GM15510 (cell line): ENCODE results near the gene CSNK1D.

Experiments
- POLR2A ChIP-seq: IDR thresholded peaks from 3 replicates; pipeline ENCODE4 v1.6.1; 2011; ENCODE audit warnings: borderline replicate concordance; ENCODE audit not compliant: insufficient read length; ENCODE audit errors: extremely low read depth

The CSNK1D gene

DNA sequence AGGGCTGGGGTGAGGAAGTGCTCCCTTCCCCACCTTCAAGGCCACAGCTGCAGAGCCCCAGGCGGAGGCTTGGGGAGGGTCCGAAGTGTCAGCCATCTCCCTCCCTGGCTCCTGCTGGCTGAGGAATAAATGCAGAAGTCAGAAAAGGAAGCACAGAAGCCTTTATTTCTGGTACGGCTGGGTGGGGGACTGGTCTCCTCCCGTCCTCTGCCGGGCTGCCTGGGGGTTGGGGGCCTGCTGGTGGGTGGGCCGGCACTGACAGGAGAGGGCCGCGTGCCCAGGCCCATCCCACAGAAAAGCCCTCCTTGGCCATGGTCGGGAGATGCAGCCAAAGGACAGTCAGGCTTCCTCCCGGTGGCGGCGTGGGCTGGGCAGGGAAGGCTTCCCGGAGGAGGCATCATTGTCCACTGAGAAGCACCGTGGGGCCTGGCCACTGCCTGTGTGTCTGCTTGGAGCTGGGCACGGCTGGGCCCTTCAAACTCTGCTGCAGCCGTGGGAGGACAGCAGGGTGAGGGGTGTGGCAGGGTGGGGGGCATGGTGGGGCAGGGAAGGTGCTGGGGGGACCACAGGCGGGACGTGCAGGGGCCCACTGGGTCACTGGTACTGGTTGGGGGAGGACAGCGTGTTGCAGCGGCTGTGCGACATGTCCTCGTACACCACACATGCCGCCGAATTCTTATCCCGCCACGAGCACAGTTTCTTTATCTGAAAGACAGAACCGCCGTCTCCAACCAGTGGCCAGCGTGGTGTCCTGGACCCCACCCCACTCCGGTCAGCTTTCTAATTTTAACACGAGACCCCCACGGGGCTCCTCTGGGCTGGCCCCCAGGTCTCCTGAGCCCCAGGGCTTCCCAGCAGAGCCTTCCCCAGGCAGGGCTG is 41.5 kb upstream of the CSNK1D start:
- no peak for TF ChIP-seq POLR2A

DNA sequence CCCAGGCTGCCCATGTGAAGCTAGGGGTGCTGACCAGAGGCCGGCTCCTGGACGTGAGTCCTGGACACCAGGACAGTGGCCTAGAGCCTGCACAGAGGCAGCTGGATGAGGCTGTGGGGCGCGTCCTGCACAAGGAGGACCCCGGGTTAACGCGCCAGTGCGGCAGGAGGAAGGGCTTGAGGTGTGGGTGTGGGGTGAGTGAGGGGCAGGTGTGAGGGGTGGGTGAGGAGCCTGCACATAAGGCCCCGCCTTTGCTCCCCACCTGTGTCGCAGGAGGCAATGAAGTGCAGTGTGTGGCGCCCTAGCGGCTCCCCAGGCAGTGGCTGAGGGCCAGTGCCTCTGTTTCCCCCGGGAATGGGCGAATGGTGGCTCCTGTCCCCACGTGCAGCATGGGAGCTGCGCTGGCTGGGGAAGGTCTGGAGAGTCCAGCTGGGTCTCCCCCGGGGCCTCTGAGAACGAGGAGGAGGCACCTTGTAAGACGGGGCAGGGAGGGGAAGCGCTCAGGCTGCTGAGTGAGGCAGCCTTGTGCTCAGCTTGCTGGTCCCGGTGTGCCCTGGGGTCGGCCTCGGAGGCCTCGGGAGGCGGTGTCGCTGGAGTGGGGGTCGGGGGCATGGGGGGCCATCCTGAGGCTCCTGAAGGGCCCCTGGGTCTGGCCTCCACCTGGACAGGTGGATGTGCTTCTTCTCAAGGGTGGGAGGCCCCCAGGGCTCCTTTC is 40.7 kb upstream of the CSNK1D start:
- TF ChIP-seq POLR2A, result no peak

DNA sequence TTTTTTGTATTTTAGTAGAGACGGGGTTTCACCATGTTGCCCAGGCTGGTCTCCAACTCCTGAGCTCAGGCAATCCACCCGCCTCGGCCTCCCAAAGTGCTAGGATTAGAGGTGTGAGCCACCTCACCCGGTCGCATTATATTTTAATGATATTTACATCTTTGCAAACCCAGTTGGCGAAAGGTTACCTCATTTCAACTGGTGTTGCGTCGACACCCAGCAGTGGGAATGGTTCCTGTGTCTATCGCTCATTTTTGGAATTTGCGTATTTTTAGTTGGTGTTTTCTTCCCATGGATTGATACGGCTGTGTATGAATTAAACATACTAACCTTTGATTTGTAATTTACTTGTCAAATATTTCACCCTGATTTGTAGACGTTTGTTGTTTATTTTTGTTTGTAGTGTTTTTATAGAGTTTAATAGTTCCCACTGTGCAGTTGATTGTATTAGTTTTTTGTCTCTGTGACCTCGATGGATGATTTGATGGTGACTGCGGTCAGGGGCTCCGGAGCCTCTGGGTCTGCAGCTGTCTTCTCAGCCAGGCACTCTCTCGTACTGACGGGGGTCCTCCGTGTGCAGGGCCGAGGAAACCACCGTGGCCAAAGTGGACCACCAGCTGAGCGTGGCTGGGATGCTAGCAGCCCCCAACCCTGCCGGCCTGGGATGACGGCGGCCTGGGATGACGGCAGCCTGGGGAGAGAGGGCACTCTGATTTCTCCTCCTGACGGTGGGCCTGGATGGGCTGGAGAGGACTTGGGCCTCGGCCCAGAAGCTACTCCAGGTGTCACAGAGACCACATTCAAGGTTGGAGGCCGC is 39.9 kb upstream of the CSNK1D start:
- no peak for TF ChIP-seq POLR2A

DNA sequence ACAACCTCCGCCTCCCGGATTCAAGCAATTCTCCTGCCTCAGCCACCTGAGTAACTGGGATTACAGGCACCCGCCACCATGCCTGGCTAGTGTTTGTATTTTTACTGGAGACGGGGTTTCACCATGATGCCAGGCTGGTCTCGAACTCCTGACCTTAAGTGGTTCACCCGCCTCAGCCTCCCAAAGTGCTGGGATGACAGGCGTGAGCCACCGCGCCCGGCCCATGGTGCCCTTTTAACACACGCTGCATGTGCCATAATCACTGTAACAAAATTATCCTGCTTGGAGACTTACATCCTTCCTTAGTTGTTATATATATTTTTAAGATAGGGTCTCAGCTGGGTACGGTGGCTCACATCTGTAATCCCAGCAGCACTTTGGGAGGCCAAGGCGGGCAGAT is 38.5 kb upstream of the CSNK1D start:
- no peak for TF ChIP-seq POLR2A

DNA sequence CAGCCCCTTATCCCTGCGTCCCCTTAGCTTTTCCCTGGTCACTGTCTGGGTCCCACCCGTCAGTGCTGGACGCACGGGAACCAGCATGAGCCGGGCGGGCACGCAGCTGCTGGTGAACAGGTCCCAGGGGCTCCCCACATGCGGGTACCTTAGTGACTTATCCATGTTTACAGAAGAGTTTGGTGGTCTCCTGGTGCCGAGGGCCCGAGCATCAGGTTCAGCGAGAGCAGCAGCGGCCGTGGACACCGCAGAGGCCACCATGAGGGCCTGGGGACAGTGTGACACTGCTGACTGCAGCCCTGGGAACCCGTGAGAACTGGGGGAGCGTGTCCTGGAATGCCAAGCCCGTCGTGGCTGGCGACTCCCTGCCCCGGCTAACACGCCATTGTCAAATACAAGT is 37.4 kb upstream of the CSNK1D start:
- no peak for TF ChIP-seq POLR2A

DNA sequence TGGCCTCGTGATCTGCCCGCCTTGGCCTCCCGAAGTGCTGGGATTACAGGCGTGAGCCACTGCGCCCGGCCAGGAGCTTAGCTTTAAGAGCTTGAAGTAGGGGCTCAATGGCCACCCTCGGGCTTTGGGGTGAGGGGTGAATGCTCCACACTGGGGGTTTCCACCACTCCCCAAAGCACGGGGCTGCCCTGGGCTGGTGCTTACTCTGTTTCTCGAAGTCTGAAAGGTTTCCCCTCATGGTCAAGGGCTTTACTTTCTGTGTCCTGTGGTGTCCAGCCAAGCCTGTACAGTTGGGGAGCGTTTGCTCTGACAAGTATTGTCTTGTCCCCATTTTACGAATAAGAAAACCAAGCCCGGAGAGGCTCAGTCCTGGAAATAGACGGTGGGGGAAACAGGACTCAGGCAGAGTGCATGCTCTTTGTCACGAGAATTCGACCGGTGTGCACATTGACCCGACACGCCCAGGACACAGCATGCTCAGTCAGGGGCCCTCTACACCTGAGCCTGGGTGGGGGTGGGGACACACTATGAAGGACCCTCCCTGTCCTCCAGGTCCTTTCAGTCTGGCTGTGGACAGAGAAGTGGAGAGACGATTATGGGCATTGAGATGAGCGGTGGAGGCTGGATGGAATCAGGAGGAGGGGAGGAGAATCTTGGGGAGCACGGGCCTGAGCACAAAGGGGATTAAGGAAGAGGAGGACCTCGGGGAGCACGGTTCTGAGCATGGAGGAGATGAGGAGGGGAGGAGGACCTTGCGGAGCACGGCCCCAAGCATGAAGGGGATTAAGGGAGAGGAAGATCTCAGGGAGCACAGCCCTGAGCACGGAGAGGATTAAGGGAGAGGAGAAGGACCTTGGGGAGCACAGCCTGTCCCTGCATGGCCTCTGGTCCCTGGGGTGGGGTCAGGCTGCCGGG is 36.4 kb upstream of the CSNK1D start:
- no peak for TF ChIP-seq POLR2A

DNA sequence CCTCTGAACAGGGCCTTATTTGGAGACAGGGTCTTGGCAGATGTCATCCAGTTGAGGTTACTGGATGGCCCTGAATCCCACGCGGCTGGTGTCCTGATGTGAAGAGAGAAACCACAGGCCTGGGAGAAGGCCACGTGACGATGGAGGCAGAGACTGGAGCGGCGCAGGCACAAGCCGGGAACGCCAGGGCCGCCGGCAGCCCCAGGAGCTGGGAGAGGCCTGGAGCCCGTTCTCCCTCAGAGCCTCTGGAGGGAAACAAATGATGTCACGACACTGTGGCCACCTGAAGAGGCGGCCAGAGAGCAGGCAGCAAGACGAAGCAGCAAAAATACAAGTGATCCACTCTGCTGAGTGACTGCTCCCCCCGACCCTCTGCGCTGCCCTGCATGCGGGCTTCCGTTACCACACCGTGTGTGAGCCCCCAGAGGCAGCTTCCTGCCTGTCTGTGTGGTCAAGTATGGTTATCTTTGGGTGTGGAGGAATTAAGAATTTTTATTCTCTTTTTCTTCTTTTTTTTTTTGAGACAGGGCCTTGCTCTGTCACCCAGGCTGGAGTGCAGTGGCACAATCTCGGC is 32.3 kb upstream of the CSNK1D start:
- TF ChIP-seq POLR2A, result no peak

DNA sequence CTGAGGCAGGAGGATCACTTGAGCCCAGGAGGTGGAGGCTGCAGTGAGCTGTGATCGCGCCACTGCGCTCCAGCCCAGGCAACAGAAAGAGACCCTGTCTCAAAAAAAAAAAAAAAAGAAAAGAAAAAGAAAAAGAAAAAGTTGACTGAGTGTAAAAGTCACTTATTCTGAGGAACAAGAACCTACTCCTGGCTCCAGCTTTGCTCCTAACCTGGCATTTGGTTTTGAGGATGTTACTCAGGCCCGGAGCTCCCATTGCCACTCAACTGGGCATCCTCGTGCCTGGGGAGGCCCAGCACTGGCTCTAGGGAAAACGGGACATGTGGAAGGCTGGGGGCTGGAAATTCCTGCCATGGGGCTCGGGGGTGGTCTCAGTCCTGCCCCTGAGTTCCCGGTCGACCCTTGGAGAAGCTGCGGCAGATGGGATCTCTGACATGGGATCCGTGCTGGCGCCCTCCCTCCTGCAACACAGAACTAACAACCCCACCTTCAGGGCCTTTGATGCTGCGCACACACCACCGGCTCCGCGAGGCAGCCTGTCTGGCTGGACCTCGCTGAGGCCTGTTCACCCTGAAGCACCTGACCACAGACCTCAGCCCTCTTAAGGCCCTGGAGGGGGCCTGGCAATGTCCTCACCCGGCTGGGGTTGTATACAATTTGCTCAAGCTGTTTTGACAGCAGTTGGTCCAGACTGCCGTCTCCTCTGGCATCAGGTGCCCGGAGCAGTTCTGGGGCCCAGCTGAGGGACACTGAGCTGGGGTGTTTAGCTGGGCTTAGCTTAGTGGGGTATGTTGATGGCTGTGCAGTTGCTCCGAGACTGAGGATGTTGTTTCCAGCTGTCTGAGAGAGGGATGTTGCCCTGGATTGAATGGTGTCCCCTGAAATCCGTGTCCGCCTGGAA is 31.6 kb upstream of the CSNK1D start:
- no peak for TF ChIP-seq POLR2A

DNA sequence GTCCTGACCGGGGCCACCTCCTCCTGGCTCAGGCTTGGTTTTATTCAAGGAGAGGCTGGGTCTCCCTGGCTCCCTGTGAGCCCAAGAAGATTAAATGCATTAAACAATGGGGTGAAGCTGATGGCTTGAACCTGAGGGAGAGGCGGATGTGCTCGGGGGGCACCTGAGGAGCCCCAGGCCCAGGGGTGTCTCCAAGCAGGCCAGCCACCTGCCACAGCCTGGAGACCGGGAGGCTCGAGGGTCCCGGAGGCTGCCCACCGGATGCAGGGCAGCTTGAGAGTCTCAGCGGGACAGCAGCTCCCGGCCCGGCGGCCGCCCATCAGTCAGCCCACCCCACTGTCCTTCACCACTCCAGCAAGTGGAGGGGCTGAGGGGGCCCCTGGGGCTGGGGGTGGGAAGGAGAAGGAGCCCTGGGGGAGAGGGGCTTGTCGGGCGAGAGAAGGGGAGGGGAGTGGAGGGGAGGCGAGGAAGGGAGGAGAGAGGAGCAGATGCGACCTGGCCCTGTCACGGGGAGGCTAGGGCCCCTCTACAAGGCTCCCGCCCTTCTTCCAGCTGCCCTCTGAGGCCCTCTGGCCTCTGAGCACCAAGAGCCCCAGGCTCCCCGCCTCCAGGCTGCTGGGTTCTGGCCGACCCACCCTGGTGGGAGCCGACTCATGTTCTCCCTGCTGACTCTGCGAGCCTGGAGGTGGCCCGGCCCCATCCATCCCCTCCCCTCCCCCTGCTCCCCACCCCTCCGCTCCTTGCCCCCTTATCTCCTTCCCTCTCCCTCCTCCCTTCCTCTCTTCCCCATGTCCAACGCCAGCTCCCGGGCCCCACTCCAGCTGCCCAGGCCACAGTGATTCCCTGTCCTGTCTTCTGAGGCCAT is 30.7 kb upstream of the CSNK1D start:
- TF ChIP-seq POLR2A, result no peak

DNA sequence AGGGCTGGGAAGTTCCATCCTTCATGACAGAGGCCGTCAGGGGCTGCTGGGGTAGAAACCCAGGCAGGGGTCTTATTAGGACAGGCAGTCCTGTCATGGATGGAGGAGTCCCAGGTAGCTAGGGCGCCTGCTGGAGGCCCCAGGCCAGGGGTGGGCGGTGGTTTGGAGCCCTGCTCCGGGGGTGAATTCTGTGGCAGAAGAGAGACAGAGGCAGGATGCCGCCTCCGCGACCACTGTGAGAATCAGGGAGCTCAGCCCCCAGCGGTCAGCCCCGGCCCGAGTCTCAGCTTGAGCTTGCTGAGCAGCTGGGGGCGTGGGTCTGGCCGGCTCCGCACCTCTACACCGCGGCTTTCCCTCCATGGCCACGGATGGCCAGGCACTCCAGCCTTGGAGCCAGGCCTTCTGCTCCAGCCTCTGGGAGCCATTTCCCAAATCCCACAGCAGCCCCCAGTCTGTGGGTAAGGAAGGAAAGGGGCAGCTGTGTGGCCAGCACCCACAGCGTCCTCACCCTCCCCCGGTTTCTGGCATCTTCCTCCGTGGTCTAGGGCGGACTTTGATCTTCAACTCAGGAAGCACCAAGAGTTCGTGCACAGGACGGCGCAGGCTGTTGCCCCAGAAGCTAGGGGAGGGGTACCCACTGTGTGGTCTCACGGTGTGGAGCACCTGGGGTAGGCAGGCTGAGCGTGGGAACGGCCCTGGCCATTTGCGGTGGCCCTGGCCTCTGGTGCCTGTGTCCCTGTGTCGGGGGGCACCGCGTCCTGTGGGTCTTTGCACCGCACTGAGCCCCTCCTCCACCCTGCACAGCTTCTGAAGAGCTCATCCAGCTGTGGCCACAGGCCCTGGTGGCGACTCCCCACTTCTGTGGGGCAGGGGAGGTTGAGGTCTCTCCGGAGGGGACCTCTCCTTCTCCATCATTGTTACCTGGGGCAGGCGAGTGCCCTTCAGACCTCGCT is 29.8 kb upstream of the CSNK1D start:
- TF ChIP-seq POLR2A, result no peak

DNA sequence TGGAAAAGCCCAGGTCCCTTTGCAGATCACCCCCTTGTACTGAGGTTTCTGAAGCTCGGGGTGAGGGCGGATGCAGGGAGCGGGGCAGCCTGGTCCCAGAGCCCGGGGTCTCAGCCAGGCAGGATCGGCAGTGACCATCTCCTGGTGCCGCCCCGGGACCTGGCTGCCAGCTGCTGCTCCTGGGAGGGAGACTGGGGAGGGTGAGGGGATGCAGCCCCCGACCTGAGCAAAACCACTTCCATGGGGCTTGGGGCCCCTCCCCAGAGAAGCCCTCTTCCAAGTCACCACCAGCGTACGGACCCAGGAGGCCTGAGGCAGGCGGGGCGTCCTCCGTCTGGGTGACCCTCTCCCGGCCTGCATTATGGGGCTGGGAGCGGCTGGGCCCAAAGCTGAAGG is 29.1 kb upstream of the CSNK1D start:
- TF ChIP-seq POLR2A, result no peak

DNA sequence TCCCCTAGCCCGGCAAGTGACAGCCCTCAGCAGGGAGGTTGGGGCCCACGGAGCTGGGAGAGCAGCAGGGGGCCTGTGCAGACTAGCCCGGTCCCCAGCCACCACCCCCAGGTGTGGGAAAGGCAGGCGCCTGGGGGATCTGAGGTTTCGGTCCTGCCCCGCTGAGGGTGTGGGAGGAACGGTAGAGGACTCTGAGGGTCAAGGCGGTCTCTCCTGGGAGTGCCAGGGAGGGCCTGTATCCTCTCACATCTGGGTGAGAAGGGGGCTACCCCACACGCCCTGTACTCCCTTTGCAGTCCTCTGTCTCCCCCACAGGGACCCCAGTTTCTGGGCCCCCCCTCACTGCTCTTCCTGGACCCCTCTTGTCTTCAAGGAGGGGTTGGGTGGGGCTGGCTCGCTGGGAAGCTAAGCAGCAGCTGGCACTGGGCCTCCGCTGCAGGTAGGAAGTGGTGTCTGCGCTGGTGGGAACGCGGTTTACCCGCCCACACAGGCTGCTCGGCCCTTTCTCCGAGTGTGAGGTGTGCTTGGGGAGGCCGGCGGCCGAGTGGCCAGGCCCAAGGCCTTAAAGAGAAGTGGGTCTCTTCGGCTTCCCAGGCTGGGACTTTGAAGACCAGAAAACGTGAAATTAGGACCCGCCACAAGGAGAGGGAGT is 28.5 kb upstream of the CSNK1D start:
- no peak for TF ChIP-seq POLR2A
